Measurements from ENCODE around the gene CLEC4M. TPM values are rescaled to one million over a fixed set of nuclear protein-coding genes. Genes with fewer than 3 reads are reported as not detected.

The CLEC4M gene
- total and polyA plus RNA-seq, 8 donors, result 0.78 to 2.7 (median 1.4) TPM; not detected in 1

GRCh38 chr19:7801020-7801570 is 38.1 kb downstream of the CLEC4M start:
- no peak overlapping the region for H3K4me3 ChIP-seq
- peaks cover 0 to 7% of the 10 kb centered on the region in 2 donors for H3K9me3 ChIP-seq
- H3K27ac ChIP-seq, result no peak overlapping the region
- peaks cover 0 to 11% of the 10 kb centered on the region in 2 donors for H3K4me1 ChIP-seq
- intact Hi-C loops (cut with DNase I), result loop anchor here in 1 of 2 donors (10.0 kb wide), 1 partner anchor 236 kb away; no protein-coding TSS in a partner anchor
- no peaks in the 10 kb centered on the region for H3K36me3 ChIP-seq
- ATAC-seq, result no peak
- H3K27me3 ChIP-seq, result peaks cover 0 to 13% of the 10 kb centered on the region in 2 donors
- TF ChIP-seq CTCF (IDR thresholded peaks at IDR 0.05), result no peak
- no peak for DNase-seq

GRCh38 chr19:7806234-7806633 is 43.2 kb downstream of the CLEC4M start:
- no peaks in the 10 kb centered on the region for H3K27me3 ChIP-seq
- peaks cover 0 to 13% of the 10 kb centered on the region in 2 donors for H3K9me3 ChIP-seq
- DNase-seq (no peak), ATAC-seq (no peak)
- no peak for TF ChIP-seq CTCF (IDR thresholded peaks at IDR 0.05)
- H3K4me3 ChIP-seq, result no peak overlapping the region
- H3K27ac ChIP-seq, result no peak overlapping the region
- H3K36me3 ChIP-seq, result no peaks in the 10 kb centered on the region
- intact Hi-C loops (cut with DNase I), result loop anchor here in 1 of 2 donors (10.0 kb wide), 1 partner anchor 241 kb away; no protein-coding TSS in a partner anchor
- no peaks in the 10 kb centered on the region for H3K4me1 ChIP-seq

GRCh38 chr19:7806876-7807275 is 43.8 kb downstream of the CLEC4M start:
- no peak for TF ChIP-seq CTCF (IDR thresholded peaks at IDR 0.05)
- intact Hi-C loops (cut with DNase I), result loop anchor here in 1 of 2 donors (10.0 kb wide), 1 partner anchor 242 kb away; no protein-coding TSS in a partner anchor
- Histone ChIP-seq H3K9me3 (peaks cover 0 to 18% of the 10 kb centered on the region in 2 donors), H3K4me3 (no peak overlapping the region), H3K27ac (no peak overlapping the region), H3K4me1 (no peaks in the 10 kb centered on the region), H3K36me3 (no peaks in the 10 kb centered on the region), H3K27me3 (no peaks in the 10 kb centered on the region)
- ATAC-seq, result peak; percentile 34
- no peak for DNase-seq

GRCh38 chr19:7808108-7808507 is 45.1 kb downstream of the CLEC4M start:
- ATAC-seq (no peak), DNase-seq (no peak)
- H3K9me3 ChIP-seq, result peaks cover 0 to 24% of the 10 kb centered on the region in 2 donors
- TF ChIP-seq CTCF (IDR thresholded peaks at IDR 0.05), result no peak
- H3K27ac ChIP-seq, result no peak overlapping the region
- no peak overlapping the region for H3K4me3 ChIP-seq
- intact Hi-C loops (cut with DNase I), result loop anchor here in 1 of 2 donors (10.0 kb wide), 1 partner anchor 243 kb away; no protein-coding TSS in a partner anchor
- H3K4me1 ChIP-seq, result no peaks in the 10 kb centered on the region
- H3K27me3 ChIP-seq, result no peaks in the 10 kb centered on the region
- H3K36me3 ChIP-seq, result no peaks in the 10 kb centered on the region

- no peaks in the 10 kb centered on the region for H3K27me3 ChIP-seq
- ATAC-seq (no peak), DNase-seq (no peak)
- peaks cover 0 to 6% of the 10 kb centered on the region in 2 donors for H3K4me1 ChIP-seq
- no peaks in the 10 kb centered on the region for H3K36me3 ChIP-seq
- peaks cover 0 to 29% of the 10 kb centered on the region in 2 donors for H3K9me3 ChIP-seq
- intact Hi-C loops (cut with DNase I), result no loop called here
- H3K4me3 ChIP-seq, result no peak overlapping the region
- H3K27ac ChIP-seq, result no peak overlapping the region
- TF ChIP-seq CTCF (IDR thresholded peaks at IDR 0.05), result no peak
Measured at GRCh38 chr19:7811989-7812388, 48.9 kb downstream of the CLEC4M start.
